HepG2 (cell line): ENCODE measurements around the gene ETFRF1. TPM values are rescaled to one million over a fixed set of nuclear protein-coding genes. Genes with fewer than 3 reads are reported as not detected.

Experiments used
- GATA4 ChIP-seq: sonication (generic); IDR thresholded peaks from 2 replicates; pipeline ENCODE4 v1.6.1; 2016; ENCODE audit warnings: antibody characterized with exemption, low read depth, borderline replicate concordance
- GATAD1 ChIP-seq: IDR thresholded peaks from 2 replicates; pipeline ENCODE4 v1.6.1; 2016; ENCODE audit warnings: missing genetic modification reagents, missing compliant biosample characterization
- MIER2 ChIP-seq: IDR thresholded peaks from 2 replicates; pipeline ENCODE4 v1.6.1; 2016; ENCODE audit warnings: missing biosample characterization, missing genetic modification reagents
- MTA1 ChIP-seq: sonication (generic); formaldehyde crosslinking; IDR thresholded peaks from 2 replicates; pipeline ENCODE4 v1.4.0; 2020; ENCODE audit warnings: missing genetic modification reagents, mild to moderate bottlenecking, borderline replicate concordance
- MTF1 ChIP-seq: sonication (generic); formaldehyde crosslinking; IDR thresholded peaks from 2 replicates; pipeline ENCODE4 v1.5.0; 2020; ENCODE audit warnings: missing genetic modification reagents
- MYNN ChIP-seq: sonication (generic); formaldehyde crosslinking; IDR thresholded peaks from 2 replicates; pipeline ENCODE4 v1.4.0; 2020; ENCODE audit warnings: mild to moderate bottlenecking, low read depth, missing genetic modification reagents
- NCOA1 ChIP-seq: sonication (generic); formaldehyde crosslinking; IDR thresholded peaks from 2 replicates; pipeline ENCODE4 v1.9.0; 2021; ENCODE audit warnings: missing genetic modification reagents
- PHF8 ChIP-seq: sonication (generic); formaldehyde crosslinking; IDR thresholded peaks from 2 replicates; pipeline ENCODE4 v1.5.0; 2020; ENCODE audit warnings: missing genetic modification reagents
- SP1 ChIP-seq, 2 experiments: fragments of 450-650 bp in 1 of 2; sonication (generic) in 1 of 2; formaldehyde crosslinking in 1 of 2; IDR thresholded peaks; 2 replicates each; pipeline versions ENCODE4 v1.4.0 to v1.6.1; 2016 to 2020; ENCODE audit warnings: missing genetic modification reagents in 1 of 2
- TCF12 ChIP-seq, 2 experiments: fragments of 450-650 bp in 1 of 2; sonication (generic) in 1 of 2; formaldehyde crosslinking in 1 of 2; IDR thresholded peaks; 2 replicates each; pipeline versions ENCODE4 v1.6.1 to v1.8.0; 2017 to 2022; ENCODE audit warnings: antibody characterized with exemption in 1 of 2, mild to moderate bottlenecking in 1 of 2, missing genetic modification reagents in 1 of 2, moderate library complexity in 1 of 2
- ZFP62 ChIP-seq: sonication (generic); formaldehyde crosslinking; IDR thresholded peaks from 2 replicates; pipeline ENCODE4 v1.4.0; 2020; ENCODE audit warnings: missing genetic modification reagents
- ZNF124 ChIP-seq: sonication (generic); formaldehyde crosslinking; IDR thresholded peaks from 2 replicates; pipeline ENCODE4 v1.4.0; 2020; ENCODE audit warnings: missing genetic modification reagents
- ZNF224 ChIP-seq: sonication (generic); formaldehyde crosslinking; IDR thresholded peaks from 2 replicates; pipeline ENCODE4 v1.5.0; 2020; ENCODE audit warnings: mild to moderate bottlenecking, missing genetic modification reagents
- ZNF496 ChIP-seq: sonication (generic); formaldehyde crosslinking; IDR thresholded peaks from 2 replicates; pipeline ENCODE4 v1.8.1; 2023; ENCODE audit warnings: mild to moderate bottlenecking, moderate library complexity, missing genetic modification reagents; ENCODE audit not compliant: insufficient replicate concordance
- ZNF589 ChIP-seq: sonication (generic); formaldehyde crosslinking; conservative IDR thresholded peaks from 2 replicates; pipeline ENCODE4 v1.8.0; 2022; ENCODE audit warnings: mild to moderate bottlenecking, moderate library complexity, missing genetic modification reagents
- ZNF598 ChIP-seq: sonication (generic); formaldehyde crosslinking; IDR thresholded peaks from 2 replicates; pipeline ENCODE4 v1.5.1; 2020; ENCODE audit warnings: mild to moderate bottlenecking, missing genetic modification reagents, borderline replicate concordance
- ZNF777 ChIP-seq: sonication (generic); formaldehyde crosslinking; IDR thresholded peaks from 2 replicates; pipeline ENCODE4 v1.4.0; 2020; ENCODE audit warnings: missing genetic modification reagents
- ZSCAN20 ChIP-seq: sonication (generic); formaldehyde crosslinking; IDR thresholded peaks from 2 replicates; pipeline ENCODE4 v1.4.0; 2020; ENCODE audit warnings: missing genetic modification reagents, mild to moderate bottlenecking, borderline replicate concordance
- polyA plus RNA-seq, 8 experiments: library from polyadenylated mRNA; depleted of rRNA in 3 of 8; stranded (reverse) in 7 of 8; unstranded in 1 of 8; fragments of >200 nt; fragmentation: Illumina TruSeq in 4 of 8; extraction: Trizol in 4 of 8; gene quantifications; 2 replicates each; pipeline versions ENCODE4 v1.2.1 to v1.2.3, GENCODE V29; 2011 to 2016; ENCODE audit warnings: low read depth in 4 of 8, missing spikeins in 1 of 8, mixed read lengths in 1 of 8; ENCODE audit not compliant: insufficient read depth in 1 of 8
- total RNA-seq, 5 experiments: library from RNA; depleted of rRNA; stranded (reverse); fragments of >200 nt; fragmentation: Illumina TruSeq; extraction: Trizol; gene quantifications; 2 replicates each; pipeline ENCODE4 v1.2.3, GENCODE V29; 2016; ENCODE audit warnings: low read depth in 1 of 5
- TF ChIP-seq, protein P1 (sequence below): sonication (generic); formaldehyde crosslinking; IDR thresholded peaks from 2 replicates; pipeline ENCODE4 v1.4.0; 2020; ENCODE audit warnings: mild to moderate bottlenecking, missing genetic modification reagents, borderline replicate concordance
- TF ChIP-seq, protein P2 (sequence below): sonication (generic); formaldehyde crosslinking; IDR thresholded peaks from 2 replicates; pipeline ENCODE4 v1.4.0; 2020; ENCODE audit warnings: mild to moderate bottlenecking, missing genetic modification reagents, borderline replicate concordance

ETFRF1 gene
- total and polyA plus RNA-seq, 2 of the 13 experiments (the other 11 are each of a cell fraction or from before 2014, with no cell fraction given): 6.8 to 7.0 TPM

DNA sequence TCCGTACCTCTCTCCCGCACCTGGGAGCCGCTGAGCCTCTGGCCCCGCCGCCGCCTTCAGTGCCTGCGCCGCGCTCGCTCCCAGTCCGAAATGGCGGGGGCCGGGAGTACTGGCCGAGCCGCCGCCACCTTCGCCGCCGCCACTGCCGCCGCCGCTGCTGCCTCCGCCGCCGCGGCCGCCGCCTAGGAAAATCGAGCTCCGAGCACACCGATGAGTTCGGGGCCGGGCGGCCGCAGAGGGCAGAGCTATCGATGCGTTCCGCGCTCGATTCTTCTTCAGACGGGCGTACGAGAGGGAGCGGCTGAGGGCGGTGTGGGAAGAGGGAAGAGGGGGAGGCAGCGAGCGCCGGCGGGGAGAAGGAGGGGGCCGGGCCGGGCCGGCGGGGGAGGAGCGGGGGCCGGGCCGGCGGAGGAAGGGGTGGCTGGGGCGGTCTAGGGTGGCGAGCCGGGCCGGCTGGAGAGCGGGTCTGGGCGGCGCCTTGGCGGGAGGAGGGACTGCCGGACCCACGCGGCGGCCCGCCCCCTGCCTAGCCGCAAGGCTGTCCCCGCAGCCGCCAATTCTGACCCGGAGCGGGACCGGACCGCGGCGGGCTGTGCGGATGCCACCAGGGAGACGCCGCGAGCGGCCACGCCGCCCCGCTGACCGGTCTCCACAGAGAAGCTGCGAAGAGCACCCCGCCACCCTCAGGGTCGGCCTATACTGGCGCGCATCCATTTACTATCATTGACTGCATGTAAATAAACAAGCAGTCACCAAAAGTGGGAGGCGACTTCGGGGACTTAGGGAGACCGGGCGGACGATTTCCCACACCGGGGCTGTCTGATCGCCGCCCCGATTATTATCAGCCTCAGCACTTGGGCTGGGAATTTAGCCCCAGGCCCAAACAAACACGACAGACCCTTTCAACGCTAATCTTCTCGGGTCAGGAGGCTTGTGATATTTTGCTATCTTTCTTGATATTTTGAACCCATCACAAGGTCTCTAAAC lies 56.0 kb downstream of the ETFRF1 start, which contains the start of gene KRAS (continued):
- TF ChIP-seq MTA1 (0 out of 2 replicates have a peak, but pooled peaks have one; percentile 27), ZNF496 (CRISPR knock-in tag) (no peak), ZSCAN20 (peak; percentile 16; the same call in 1 of the 2 replicates), ZNF224 (CRISPR knock-in tag) (no peak), ZNF777 (CRISPR knock-in tag) (peak; percentile 98), PHF8 (CRISPR knock-in tag) (peak; percentile 42; the same call in 1 of the 2 replicates), ZNF124 (no peak), MYNN (CRISPR knock-in tag) (no peak), SP1 (IDR thresholded peaks at IDR 0.05) (no peak), SP1 (CRISPR knock-in tag; IDR thresholded peaks at IDR 0.05) (0 out of 2 replicates have a peak, but pooled peaks have one; percentile 39), ZFP62 (CRISPR knock-in tag) (no peak), ZNF598 (CRISPR knock-in tag) (0 out of 2 replicates have a peak, but pooled peaks have one; percentile 21), NCOA1 (CRISPR knock-in tag) (0 out of 2 replicates have a peak, but pooled peaks have one; percentile 18), TCF12 (IDR thresholded peaks at IDR 0.05) (no peak), TCF12 (CRISPR knock-in tag; IDR thresholded peaks at IDR 0.05) (peak; percentile 22; the same call in 1 of the 2 replicates), GATAD1 (peak; percentile 51; the same call in 1 of the 2 replicates), MIER2 (CRISPR knock-in tag) (no peak), MTF1 (CRISPR knock-in tag) (no peak), ZNF589 (CRISPR knock-in tag) (peak; percentile 65; the same call in 1 of the 2 replicates), GATA4 (no peak)
- TF ChIP-seq, protein P1, sequence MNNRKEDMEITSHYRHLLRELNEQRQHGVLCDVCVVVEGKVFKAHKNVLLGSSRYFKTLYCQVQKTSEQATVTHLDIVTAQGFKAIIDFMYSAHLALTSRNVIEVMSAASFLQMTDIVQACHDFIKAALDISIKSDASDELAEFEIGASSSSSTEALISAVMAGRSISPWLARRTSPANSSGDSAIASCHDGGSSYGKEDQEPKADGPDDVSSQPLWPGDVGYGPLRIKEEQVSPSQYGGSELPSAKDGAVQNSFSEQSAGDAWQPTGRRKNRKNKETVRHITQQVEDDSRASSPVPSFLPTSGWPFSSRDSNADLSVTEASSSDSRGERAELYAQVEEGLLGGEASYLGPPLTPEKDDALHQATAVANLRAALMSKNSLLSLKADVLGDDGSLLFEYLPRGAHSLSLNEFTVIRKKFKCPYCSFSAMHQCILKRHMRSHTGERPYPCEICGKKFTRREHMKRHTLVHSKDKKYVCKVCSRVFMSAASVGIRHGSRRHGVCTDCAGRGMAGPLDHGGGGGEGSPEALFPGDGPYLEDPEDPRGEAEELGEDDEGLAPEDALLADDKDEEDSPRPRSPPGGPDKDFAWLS: no peak
- TF ChIP-seq, protein P2, sequence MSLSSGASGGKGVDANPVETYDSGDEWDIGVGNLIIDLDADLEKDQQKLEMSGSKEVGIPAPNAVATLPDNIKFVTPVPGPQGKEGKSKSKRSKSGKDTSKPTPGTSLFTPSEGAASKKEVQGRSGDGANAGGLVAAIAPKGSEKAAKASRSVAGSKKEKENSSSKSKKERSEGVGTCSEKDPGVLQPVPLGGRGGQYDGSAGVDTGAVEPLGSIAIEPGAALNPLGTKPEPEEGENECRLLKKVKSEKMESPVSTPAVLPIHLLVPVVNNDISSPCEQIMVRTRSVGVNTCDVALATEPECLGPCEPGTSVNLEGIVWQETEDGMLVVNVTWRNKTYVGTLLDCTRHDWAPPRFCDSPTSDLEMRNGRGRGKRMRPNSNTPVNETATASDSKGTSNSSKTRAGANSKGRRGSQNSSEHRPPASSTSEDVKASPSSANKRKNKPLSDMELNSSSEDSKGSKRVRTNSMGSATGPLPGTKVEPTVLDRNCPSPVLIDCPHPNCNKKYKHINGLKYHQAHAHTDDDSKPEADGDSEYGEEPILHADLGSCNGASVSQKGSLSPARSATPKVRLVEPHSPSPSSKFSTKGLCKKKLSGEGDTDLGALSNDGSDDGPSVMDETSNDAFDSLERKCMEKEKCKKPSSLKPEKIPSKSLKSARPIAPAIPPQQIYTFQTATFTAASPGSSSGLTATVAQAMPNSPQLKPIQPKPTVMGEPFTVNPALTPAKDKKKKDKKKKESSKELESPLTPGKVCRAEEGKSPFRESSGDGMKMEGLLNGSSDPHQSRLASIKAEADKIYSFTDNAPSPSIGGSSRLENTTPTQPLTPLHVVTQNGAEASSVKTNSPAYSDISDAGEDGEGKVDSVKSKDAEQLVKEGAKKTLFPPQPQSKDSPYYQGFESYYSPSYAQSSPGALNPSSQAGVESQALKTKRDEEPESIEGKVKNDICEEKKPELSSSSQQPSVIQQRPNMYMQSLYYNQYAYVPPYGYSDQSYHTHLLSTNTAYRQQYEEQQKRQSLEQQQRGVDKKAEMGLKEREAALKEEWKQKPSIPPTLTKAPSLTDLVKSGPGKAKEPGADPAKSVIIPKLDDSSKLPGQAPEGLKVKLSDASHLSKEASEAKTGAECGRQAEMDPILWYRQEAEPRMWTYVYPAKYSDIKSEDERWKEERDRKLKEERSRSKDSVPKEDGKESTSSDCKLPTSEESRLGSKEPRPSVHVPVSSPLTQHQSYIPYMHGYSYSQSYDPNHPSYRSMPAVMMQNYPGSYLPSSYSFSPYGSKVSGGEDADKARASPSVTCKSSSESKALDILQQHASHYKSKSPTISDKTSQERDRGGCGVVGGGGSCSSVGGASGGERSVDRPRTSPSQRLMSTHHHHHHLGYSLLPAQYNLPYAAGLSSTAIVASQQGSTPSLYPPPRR (CRISPR knock-in tag): 0 out of 2 replicates have a peak, but pooled peaks have one; percentile 34
